OCI-LY3 (cell line): ENCODE measurements around the gene ARID5A.

Experiments used
- H2AFZ ChIP-seq: fragments of 200-600, 300-600 bp; shearing (Covaris generic); 2 replicates; pipeline ENCODE4 v1.6.0; 2014; ENCODE audit warnings: antibody characterized with exemption, low read depth, low read length
- H3K27ac ChIP-seq: fragments of 200-600, 300-600 bp; sonication (generic); 2 replicates; pipeline ENCODE4 v1.5.1; 2014; ENCODE audit warnings: mild to moderate bottlenecking, low read length, moderate library complexity, mixed read lengths
- H3K27me3 ChIP-seq: fragments of 200-600, 300-600 bp; sonication (generic); 2 replicates; pipeline ENCODE4 v1.6.1; 2014; ENCODE audit warnings: low read depth, low read length, mixed read lengths
- H3K36me3 ChIP-seq: fragments of 200-600, 300-600 bp; sonication (generic); replicated peaks from 2 replicates; pipeline ENCODE3; 2014; ENCODE audit warnings: low read depth, low read length, mixed read lengths
- H3K4me1 ChIP-seq: fragments of 300-600, 200-600 bp; sonication (generic); 2 replicates; pipeline ENCODE4 v1.6.1; 2014; ENCODE audit warnings: low read length, mixed read lengths
- H3K4me2 ChIP-seq: fragments of 200-600, 300-600 bp; sonication (generic); 2 replicates; pipeline ENCODE4 v1.6.1; 2014; ENCODE audit warnings: low read length, mixed read lengths
- H3K4me3 ChIP-seq: fragments of 300-600, 200-600 bp; sonication (generic); 2 replicates; pipeline ENCODE4 v1.5.1; 2014; ENCODE audit warnings: antibody characterized with exemption, mild to moderate bottlenecking, low read length, moderate library complexity
- H3K79me2 ChIP-seq: fragments of 300-600, 200-600 bp; shearing (Covaris generic); 2 replicates; pipeline ENCODE4 v1.6.1; 2014; ENCODE audit warnings: mild to moderate bottlenecking, low read length, mixed read lengths
- H3K9ac ChIP-seq: fragments of 300-600, 200-600 bp; shearing (Covaris generic); 2 replicates; pipeline ENCODE4 v1.6.0; 2014; ENCODE audit warnings: mild to moderate bottlenecking, low read length, moderate library complexity
- H3K9me3 ChIP-seq: fragments of 200-600, 300-600 bp; shearing (Covaris generic); 2 replicates; pipeline ENCODE4 v1.6.1; 2014; ENCODE audit warnings: low read length, mixed read lengths; ENCODE audit not compliant: insufficient read depth
- H4K20me1 ChIP-seq: fragments of 200-600, 300-600 bp; sonication (generic); 2 replicates; pipeline ENCODE4 v1.6.1; 2016; ENCODE audit warnings: low read length, mixed read lengths; ENCODE audit not compliant: insufficient read depth
- CTCF ChIP-seq: fragments of 200-600, 300-600 bp; sonication (generic); IDR thresholded peaks from 2 replicates; pipeline ENCODE4 v1.5.1; 2014; ENCODE audit warnings: antibody characterized with exemption, low read length, low read depth
- EZH2phosphoT487 ChIP-seq: fragments of 200-600 bp; shearing (Covaris generic); IDR thresholded peaks from 2 replicates; pipeline ENCODE4 v1.6.1; 2018; ENCODE audit warnings: antibody characterized with exemption, mixed run types, low read depth

The ARID5A gene

GRCh38 chr2:96520231-96520630, 16.3 kb upstream of the ARID5A start:
- TF ChIP-seq EZH2phosphoT487 (no peak), CTCF (no peak)
- no peak overlapping the region for H3K9ac ChIP-seq
- peaks cover 37% of the 10 kb centered on the region for H3K27me3 ChIP-seq
- H2AFZ ChIP-seq = no peak overlapping the region
- no peaks in the 10 kb centered on the region for H3K79me2 ChIP-seq
- H3K36me3 ChIP-seq = no peaks in the 10 kb centered on the region
- peaks cover 9% of the 10 kb centered on the region; the same call in 1 of the 2 replicates for H3K9me3 ChIP-seq
- no peak overlapping the region for H3K4me2 ChIP-seq
- peaks cover 28% of the 10 kb centered on the region for H3K4me1 ChIP-seq
- no peaks in the 10 kb centered on the region for H4K20me1 ChIP-seq
- H3K4me3 ChIP-seq = no peak overlapping the region
- no peak overlapping the region for H3K27ac ChIP-seq

- no peak overlapping the region for H3K9ac ChIP-seq
- H3K79me2 ChIP-seq = no peaks in the 10 kb centered on the region
- peaks cover 32% of the 10 kb centered on the region for H3K4me1 ChIP-seq
- TF ChIP-seq EZH2phosphoT487 (no peak), CTCF (no peak)
- H3K9me3 ChIP-seq = peaks cover 9% of the 10 kb centered on the region; the same call in 1 of the 2 replicates
- H4K20me1 ChIP-seq = no peaks in the 10 kb centered on the region
- H3K27ac ChIP-seq = no peak overlapping the region
- H3K27me3 ChIP-seq = peaks cover 42% of the 10 kb centered on the region
- H2AFZ ChIP-seq = no peak overlapping the region
- H3K36me3 ChIP-seq = no peaks in the 10 kb centered on the region
- no peak overlapping the region for H3K4me2 ChIP-seq
- no peak overlapping the region for H3K4me3 ChIP-seq
These were observed 15.9 kb upstream of the ARID5A start for GRCh38 chr2:96520697-96521096.

GRCh38 chr2:96521219-96521618, 15.3 kb upstream of the ARID5A start:
- no peak overlapping the region for H3K27ac ChIP-seq
- peaks cover 37% of the 10 kb centered on the region for H3K4me1 ChIP-seq
- H3K4me3 ChIP-seq = no peak overlapping the region
- no peak for TF ChIP-seq EZH2phosphoT487
- no peak for TF ChIP-seq CTCF
- H3K9ac ChIP-seq = no peak overlapping the region
- H3K79me2 ChIP-seq = no peaks in the 10 kb centered on the region
- no peak overlapping the region for H2AFZ ChIP-seq
- H3K36me3 ChIP-seq = no peaks in the 10 kb centered on the region
- no peaks in the 10 kb centered on the region for H4K20me1 ChIP-seq
- no peak overlapping the region for H3K4me2 ChIP-seq
- H3K9me3 ChIP-seq = peaks cover 9% of the 10 kb centered on the region; the same call in 1 of the 2 replicates
- H3K27me3 ChIP-seq = peaks cover 47% of the 10 kb centered on the region

GRCh38 chr2:96522304-96523203, 14.0 kb upstream of the ARID5A start:
- Histone ChIP-seq H2AFZ (no peak overlapping the region), H3K27ac (no peak overlapping the region), H3K27me3 (peaks cover 54% of the 10 kb centered on the region), H3K4me2 (0 out of 2 replicates have a peak overlapping the region, but pooled peaks have one; percentile 1), H3K4me1 (peaks cover 46% of the 10 kb centered on the region), H3K4me3 (no peak overlapping the region), H3K79me2 (no peaks in the 10 kb centered on the region), H4K20me1 (no peaks in the 10 kb centered on the region), H3K9me3 (0 out of 2 replicates have a peak, but pooled peaks cover 2% of the 10 kb centered on the region), H3K9ac (no peak overlapping the region), H3K36me3 (no peaks in the 10 kb centered on the region)
- TF ChIP-seq EZH2phosphoT487 (no peak), CTCF (no peak)
